IPS-18a (cell line): Measurements from ENCODE around the gene LTC4S.

Source experiments
- H3K27ac ChIP-seq: one replicate; pipeline ENCODE4 v1.5.1; 2013; ENCODE audit warnings: low read length
- H3K27me3 ChIP-seq: one replicate; pipeline ENCODE4 v1.6.1; 2013; ENCODE audit warnings: mild to moderate bottlenecking, low read length; ENCODE audit not compliant: control insufficient read depth, insufficient read depth
- H3K36me3 ChIP-seq: one replicate; pipeline ENCODE4 v1.6.1; 2013; ENCODE audit warnings: low read depth, low read length; ENCODE audit not compliant: control insufficient read depth
- H3K4me1 ChIP-seq: one replicate; pipeline ENCODE4 v1.6.1; 2013; ENCODE audit warnings: low read depth, low read length; ENCODE audit not compliant: control insufficient read depth
- H3K4me3 ChIP-seq: one replicate; pipeline ENCODE4 v1.5.1; 2013; ENCODE audit warnings: low read length
- H3K9ac ChIP-seq: one replicate; pipeline ENCODE4 v1.6.1; 2013; ENCODE audit warnings: mild to moderate bottlenecking, low read length, moderate library complexity
- H3K9me3 ChIP-seq: one replicate; pipeline ENCODE4 v1.6.1; 2013; ENCODE audit warnings: low read depth, low read length; ENCODE audit not compliant: control insufficient read depth

The LTC4S gene

GRCh38 chr5:179772351-179772750 is 21.4 kb upstream of the LTC4S start:
- Histone ChIP-seq H3K9me3 (no peaks in the 10 kb centered on the region), H3K4me3 (no peak overlapping the region), H3K9ac (no peak overlapping the region), H3K27me3 (no peaks in the 10 kb centered on the region), H3K4me1 (no peaks in the 10 kb centered on the region), H3K36me3 (peaks cover 75% of the 10 kb centered on the region), H3K27ac (no peak overlapping the region)

DNA sequence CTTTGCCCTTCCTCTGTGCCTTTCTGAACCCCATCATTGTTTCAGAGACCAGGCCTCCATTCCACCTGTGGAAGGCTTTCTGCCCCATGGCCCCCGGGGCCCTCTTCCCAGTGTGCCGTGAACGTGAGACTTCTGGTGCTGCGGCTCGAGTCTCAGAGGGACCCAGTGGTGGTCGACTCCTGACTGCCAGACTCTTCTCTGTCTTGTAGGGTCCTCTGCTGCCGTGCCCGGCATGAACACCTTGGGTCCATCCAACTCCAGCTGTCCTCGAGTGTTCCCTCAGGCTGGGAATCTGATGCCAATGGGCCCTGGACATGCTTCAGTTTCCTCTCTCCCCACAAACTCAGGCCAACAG is 20.1 kb upstream of the LTC4S start:
- H3K36me3 ChIP-seq, result peaks cover 82% of the 10 kb centered on the region
- H3K4me1 ChIP-seq, result no peaks in the 10 kb centered on the region

GRCh38 chr5:179774442-179774841 is 19.3 kb upstream of the LTC4S start:
- Histone ChIP-seq H3K27ac (no peak overlapping the region), H3K27me3 (no peaks in the 10 kb centered on the region), H3K4me3 (no peak overlapping the region), H3K9me3 (no peaks in the 10 kb centered on the region), H3K9ac (no peak overlapping the region), H3K36me3 (peaks cover 76% of the 10 kb centered on the region), H3K4me1 (no peaks in the 10 kb centered on the region)

More for the DNA sequence above, 20.1 kb upstream of the LTC4S start:
- H3K4me3 ChIP-seq, result no peak overlapping the region
- H3K9me3 ChIP-seq, result no peaks in the 10 kb centered on the region
- no peak overlapping the region for H3K9ac ChIP-seq
- H3K27me3 ChIP-seq, result no peaks in the 10 kb centered on the region
- H3K27ac ChIP-seq, result no peak overlapping the region

GRCh38 chr5:179776411-179776938 is 17.3 kb upstream of the LTC4S start:
- Histone ChIP-seq H3K4me1 (no peaks in the 10 kb centered on the region), H3K27ac (no peak overlapping the region), H3K9ac (no peak overlapping the region), H3K9me3 (no peaks in the 10 kb centered on the region), H3K27me3 (no peaks in the 10 kb centered on the region), H3K36me3 (peaks cover 57% of the 10 kb centered on the region), H3K4me3 (no peak overlapping the region)

- Histone ChIP-seq H3K36me3 (peaks cover 49% of the 10 kb centered on the region), H3K4me1 (no peaks in the 10 kb centered on the region), H3K27me3 (no peaks in the 10 kb centered on the region), H3K9me3 (no peaks in the 10 kb centered on the region), H3K9ac (no peak overlapping the region), H3K4me3 (no peak overlapping the region), H3K27ac (no peak overlapping the region)
Measured at GRCh38 chr5:179777456-179777855, 16.3 kb upstream of the LTC4S start.

DNA sequence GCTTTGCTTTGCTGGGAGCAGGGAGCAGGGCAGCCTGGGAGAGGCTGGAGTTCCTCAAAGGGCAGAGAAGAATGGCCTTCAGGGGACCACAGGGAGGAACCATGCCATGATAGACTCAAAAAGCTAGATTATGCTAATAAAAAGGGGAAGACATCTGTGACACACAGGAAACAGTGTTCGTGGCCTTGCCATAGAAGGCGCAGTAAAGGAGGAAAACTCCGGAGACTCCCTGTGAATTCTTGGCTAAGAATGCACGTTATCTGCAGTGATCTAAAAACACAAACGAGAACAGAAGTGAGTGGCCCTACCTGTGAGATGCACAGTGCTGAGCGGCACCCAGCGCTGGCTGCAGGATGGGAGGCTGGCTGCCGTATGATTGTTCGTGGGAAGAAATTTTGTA is 15.9 kb upstream of the LTC4S start:
- Histone ChIP-seq H3K27me3 (no peaks in the 10 kb centered on the region), H3K4me1 (no peaks in the 10 kb centered on the region), H3K4me3 (no peak overlapping the region), H3K9me3 (no peaks in the 10 kb centered on the region), H3K36me3 (peaks cover 46% of the 10 kb centered on the region), H3K27ac (no peak overlapping the region), H3K9ac (no peak overlapping the region)

DNA sequence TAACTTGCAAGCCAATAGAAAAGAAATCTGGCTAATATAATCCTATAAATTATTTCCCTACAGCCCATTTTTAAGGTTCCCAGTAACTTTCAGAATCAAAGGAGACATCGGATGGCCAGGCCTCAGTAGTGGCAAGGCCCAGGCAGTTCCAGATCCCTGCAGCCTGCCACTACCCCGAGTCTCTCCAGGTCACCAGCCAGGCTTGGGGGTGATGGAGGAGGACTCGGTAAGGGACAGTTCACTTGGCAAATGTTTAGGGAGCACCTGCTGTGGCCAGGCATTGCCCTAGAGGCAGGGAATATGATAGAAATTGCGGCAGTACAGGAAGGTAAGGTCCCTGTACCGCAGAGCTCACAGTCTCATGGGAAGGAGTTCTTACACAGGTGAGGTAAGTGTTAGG is 15.2 kb upstream of the LTC4S start:
- Histone ChIP-seq H3K9me3 (no peaks in the 10 kb centered on the region), H3K27ac (no peak overlapping the region), H3K36me3 (peaks cover 40% of the 10 kb centered on the region), H3K9ac (no peak overlapping the region), H3K4me1 (no peaks in the 10 kb centered on the region), H3K4me3 (no peak overlapping the region), H3K27me3 (no peaks in the 10 kb centered on the region)

- H3K4me1 ChIP-seq, result no peaks in the 10 kb centered on the region
- no peak overlapping the region for H3K4me3 ChIP-seq
- no peaks in the 10 kb centered on the region for H3K9me3 ChIP-seq
- peaks cover 28% of the 10 kb centered on the region for H3K36me3 ChIP-seq
- no peak overlapping the region for H3K9ac ChIP-seq
- H3K27ac ChIP-seq, result no peak overlapping the region
- no peaks in the 10 kb centered on the region for H3K27me3 ChIP-seq
Measured at GRCh38 chr5:179779826-179780225, 14.0 kb upstream of the LTC4S start.

GRCh38 chr5:179780362-179780761 is 13.4 kb upstream of the LTC4S start:
- H3K4me1 ChIP-seq, result no peaks in the 10 kb centered on the region
- no peak overlapping the region for H3K27ac ChIP-seq
- H3K27me3 ChIP-seq, result no peaks in the 10 kb centered on the region
- H3K4me3 ChIP-seq, result no peak overlapping the region
- no peak overlapping the region for H3K9ac ChIP-seq
- no peaks in the 10 kb centered on the region for H3K9me3 ChIP-seq
- peaks cover 25% of the 10 kb centered on the region for H3K36me3 ChIP-seq

DNA sequence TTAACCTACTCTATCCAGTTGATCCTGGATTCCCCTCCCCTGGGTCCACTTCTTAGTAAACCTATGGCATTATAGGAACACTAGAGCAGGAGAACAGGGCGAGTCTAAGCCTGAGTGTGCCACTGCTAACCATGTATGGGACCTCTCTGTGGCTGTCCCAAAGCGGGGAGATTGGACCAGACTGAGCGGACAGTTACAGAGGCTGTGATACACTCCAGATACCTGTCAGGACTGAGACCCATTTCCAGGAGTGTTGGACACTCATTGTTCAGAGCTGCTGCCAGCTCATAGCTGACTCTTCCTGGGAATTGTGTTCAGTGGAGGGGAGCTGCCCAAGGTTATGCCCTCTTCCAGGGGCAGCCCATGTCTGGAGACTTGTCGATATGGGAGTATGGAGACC is 11.9 kb upstream of the LTC4S start:
- Histone ChIP-seq H3K4me3 (no peak overlapping the region), H3K27me3 (no peaks in the 10 kb centered on the region), H3K9ac (no peak overlapping the region), H3K9me3 (no peaks in the 10 kb centered on the region), H3K27ac (no peak overlapping the region), H3K36me3 (peaks cover 14% of the 10 kb centered on the region), H3K4me1 (no peaks in the 10 kb centered on the region)

- no peaks in the 10 kb centered on the region for H3K9me3 ChIP-seq
- no peaks in the 10 kb centered on the region for H3K27me3 ChIP-seq
- H3K4me1 ChIP-seq, result no peaks in the 10 kb centered on the region
- H3K27ac ChIP-seq, result no peak overlapping the region
- no peak overlapping the region for H3K4me3 ChIP-seq
- peaks cover 6% of the 10 kb centered on the region for H3K36me3 ChIP-seq
- H3K9ac ChIP-seq, result no peak overlapping the region
Measured at GRCh38 chr5:179783128-179783527, 10.7 kb upstream of the LTC4S start.

- H3K4me3 ChIP-seq, result no peak overlapping the region
- no peaks in the 10 kb centered on the region for H3K36me3 ChIP-seq
- H3K9me3 ChIP-seq, result no peaks in the 10 kb centered on the region
- H3K4me1 ChIP-seq, result no peaks in the 10 kb centered on the region
- no peaks in the 10 kb centered on the region for H3K27me3 ChIP-seq
- H3K9ac ChIP-seq, result no peak overlapping the region
- no peak overlapping the region for H3K27ac ChIP-seq
Measured at GRCh38 chr5:179786861-179787260, 6.9 kb upstream of the LTC4S start.
